NCI-H2081 treated with DMSO at 0.1 percent for 48 hours (cell line): Measurements from ENCODE around the gene IRX1.

Source experiments
- DNase-seq: peaks from one replicate; lab custom pipeline; 2025; lab: John Stamatoyannopoulos, UW

IRX1 gene

DNA sequence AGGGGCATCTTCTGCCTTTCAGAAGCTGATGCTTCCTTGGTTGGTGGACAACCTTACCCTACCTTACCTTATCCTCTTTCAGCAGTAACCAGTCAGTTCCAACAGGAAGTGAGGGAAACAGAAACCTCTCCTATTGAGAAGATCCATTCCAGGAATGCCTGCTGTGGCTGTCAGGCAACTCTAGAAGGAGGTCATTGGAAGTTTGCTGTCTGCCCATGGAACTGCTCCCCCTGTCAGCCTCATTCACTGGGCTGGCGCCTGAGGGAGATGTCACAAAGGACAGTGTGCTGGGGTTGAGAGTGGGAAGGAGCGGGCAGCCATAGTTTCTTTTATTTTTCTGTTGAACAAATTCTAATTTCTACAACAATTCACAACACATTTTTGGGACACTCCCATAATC is 54.7 kb downstream of the IRX1 start:
- DNase-seq: no peak

GRCh38 chr5:3650868-3651267 is 55.2 kb downstream of the IRX1 start:
- no peak for DNase-seq
